Measurements from ENCODE around the gene ARL2BP. TPM values are rescaled to one million over a fixed set of nuclear protein-coding genes. Genes with fewer than 3 reads are reported as not detected.
"Not testable (repeated sequence)": the region's sequence is repeated elsewhere in the genome, so short reads cannot be mapped to it uniquely, and the experiment has no call there.

The ARL2BP gene
- total and polyA plus RNA-seq, 2 donors from 2014 or later: 53.9 to 61.5 TPM

GRCh38 chr16:57273359-57273758 lies 28.3 kb downstream of the ARL2BP start:
- DNase-seq (peak in 1 of 5 donors; percentile 43), FAIRE-seq (no peak)
- no peak overlapping the region for H3K27ac ChIP-seq (ENCODE audit: low read depth in 2 of 2, low read length in 2 of 2)
- no peaks in the 10 kb centered on the region for H3K27me3 ChIP-seq (ENCODE audit: control insufficient read depth, insufficient read depth, low read length)
- H3K4me3 ChIP-seq (ENCODE audit: low read length in 3 of 3): no peak overlapping the region
- peaks cover 0 to 15% (median 7%) of the 10 kb centered on the region in 3 donors for H3K4me1 ChIP-seq (ENCODE audit: control insufficient read depth in 2 of 3, insufficient read depth in 2 of 3, low read depth in 1 of 3, low read length in 3 of 3)
- no peaks in the 10 kb centered on the region for H3K9me3 ChIP-seq (ENCODE audit: control insufficient read depth in 2 of 3, insufficient read depth in 1 of 3, low read length in 3 of 3)
- intact Hi-C loops (cut with DNase I): no loop called here
- no peak for TF ChIP-seq CTCF (IDR thresholded peaks at IDR 0.05; ENCODE audit: borderline replicate concordance, extremely low read depth, insufficient read depth)
- H3K36me3 ChIP-seq (ENCODE audit: control insufficient read depth in 2 of 3, insufficient read depth in 3 of 3, low read length in 3 of 3): no peaks in the 10 kb centered on the region
- no peak overlapping the region for H3K9ac ChIP-seq (ENCODE audit: low read length in 3 of 3)

GRCh38 chr16:57273826-57274225 lies 28.8 kb downstream of the ARL2BP start:
- no peaks in the 10 kb centered on the region for H3K9me3 ChIP-seq (ENCODE audit: control insufficient read depth in 2 of 3, insufficient read depth in 1 of 3, low read length in 3 of 3)
- H3K27me3 ChIP-seq (ENCODE audit: control insufficient read depth, insufficient read depth, low read length): no peaks in the 10 kb centered on the region
- no peak for TF ChIP-seq CTCF (IDR thresholded peaks at IDR 0.05; ENCODE audit: borderline replicate concordance, extremely low read depth, insufficient read depth)
- FAIRE-seq: no peak
- H3K27ac ChIP-seq (ENCODE audit: low read depth in 2 of 2, low read length in 2 of 2): no peak overlapping the region
- DNase-seq: no peak
- H3K4me3 ChIP-seq (ENCODE audit: low read length in 3 of 3): no peak overlapping the region
- no peaks in the 10 kb centered on the region for H3K36me3 ChIP-seq (ENCODE audit: control insufficient read depth in 2 of 3, insufficient read depth in 3 of 3, low read length in 3 of 3)
- intact Hi-C loops (cut with DNase I): no loop called here
- H3K4me1 ChIP-seq (ENCODE audit: control insufficient read depth in 2 of 3, insufficient read depth in 2 of 3, low read depth in 1 of 3, low read length in 3 of 3): peaks cover 0 to 12% (median 6%) of the 10 kb centered on the region in 3 donors
- no peak overlapping the region for H3K9ac ChIP-seq (ENCODE audit: low read length in 3 of 3)

- H3K9ac ChIP-seq (ENCODE audit: low read length in 3 of 3); H3K4me1 ChIP-seq (ENCODE audit: control insufficient read depth in 2 of 3, insufficient read depth in 2 of 3, low read depth in 1 of 3, low read length in 3 of 3); H3K9me3 ChIP-seq (ENCODE audit: control insufficient read depth in 2 of 3, insufficient read depth in 1 of 3, low read length in 3 of 3); H3K4me3 ChIP-seq (ENCODE audit: low read length in 3 of 3); H3K27ac ChIP-seq (ENCODE audit: low read depth in 2 of 2, low read length in 2 of 2); DNase-seq; H3K36me3 ChIP-seq (ENCODE audit: control insufficient read depth in 2 of 3, insufficient read depth in 3 of 3, low read length in 3 of 3); H3K27me3 ChIP-seq (ENCODE audit: control insufficient read depth, insufficient read depth, low read length); intact Hi-C loops (cut with DNase I); FAIRE-seq: not testable (repeated sequence)
Measured at GRCh38 chr16:57275946-57276345, 30.9 kb downstream of the ARL2BP start.

- Histone ChIP-seq H3K9me3 (ENCODE audit: control insufficient read depth in 2 of 3, insufficient read depth in 1 of 3, low read length in 3 of 3) (no peaks in the 10 kb centered on the region), H3K36me3 (ENCODE audit: control insufficient read depth in 2 of 3, insufficient read depth in 3 of 3, low read length in 3 of 3) (no peaks in the 10 kb centered on the region), H3K4me1 (ENCODE audit: control insufficient read depth in 2 of 3, insufficient read depth in 2 of 3, low read depth in 1 of 3, low read length in 3 of 3) (peaks cover 0 to 6% (median 6%) of the 10 kb centered on the region in 3 donors), H3K9ac (ENCODE audit: low read length in 3 of 3) (peak overlapping the region in 1 of 3 donors; percentile 16), H3K27ac (ENCODE audit: low read depth in 2 of 2, low read length in 2 of 2) (no peak overlapping the region), H3K4me3 (ENCODE audit: low read length in 3 of 3) (peak overlapping the region in 1 of 3 donors; percentile 24), H3K27me3 (ENCODE audit: control insufficient read depth, insufficient read depth, low read length) (no peaks in the 10 kb centered on the region)
- intact Hi-C loops (cut with DNase I): no loop called here
- FAIRE-seq (no peak), DNase-seq (no peak)
- no peak for TF ChIP-seq CTCF (IDR thresholded peaks at IDR 0.05; ENCODE audit: borderline replicate concordance, extremely low read depth, insufficient read depth)
Measured at GRCh38 chr16:57276596-57276995, 31.5 kb downstream of the ARL2BP start.
